HepG2 (cell line): ENCODE results near the gene PHLPP2. TPM values are rescaled to one million over a fixed set of nuclear protein-coding genes. Genes with fewer than 3 reads are reported as not detected.

Source experiments
- ARID5B ChIP-seq: IDR thresholded peaks from 2 replicates; pipeline ENCODE4 v1.4.0; 2020; ENCODE audit warnings: mild to moderate bottlenecking, missing genetic modification reagents
- ASH2L ChIP-seq: fragments of 300-600, 200-600 bp; sonication (generic); IDR thresholded peaks from 2 replicates; pipeline ENCODE4 v1.7.0; 2017; ENCODE audit warnings: low read depth, mild to moderate bottlenecking, moderate library complexity, mixed read lengths, low read length; ENCODE audit not compliant: insufficient read length
- ATF2 ChIP-seq: sonication (generic); formaldehyde crosslinking; IDR thresholded peaks from 2 replicates; pipeline ENCODE4 v1.4.0; 2020; ENCODE audit warnings: missing genetic modification reagents
- CCDC6 ChIP-seq: sonication (generic); formaldehyde crosslinking; IDR thresholded peaks from 2 replicates; pipeline ENCODE4 v1.8.1; 2022; ENCODE audit warnings: mild to moderate bottlenecking, missing genetic modification reagents, moderate library complexity
- GATAD2A ChIP-seq: IDR thresholded peaks from 2 replicates; pipeline ENCODE4 v1.6.1; 2016
- HNF1A ChIP-seq, 2 experiments: sonication (generic) in 1 of 2; formaldehyde crosslinking in 1 of 2; IDR thresholded peaks; 2 replicates each; pipeline versions ENCODE4 v1.4.0 to v1.6.1; 2016 to 2020; ENCODE audit warnings: borderline replicate concordance in 1 of 2, low read depth in 1 of 2, mild to moderate bottlenecking in 1 of 2, missing genetic modification reagents in 1 of 2
- HNF4G ChIP-seq, 2 experiments: sonication (generic) in 1 of 2; formaldehyde crosslinking in 1 of 2; IDR thresholded peaks; 2 replicates each; pipeline versions ENCODE4 v1.4.0 to v1.6.1; 2011 to 2020; ENCODE audit warnings: borderline replicate concordance in 2 of 2, low read depth in 2 of 2, mild to moderate bottlenecking in 2 of 2, low read length in 1 of 2, missing genetic modification reagents in 1 of 2, moderate library complexity in 1 of 2
- IKZF4 ChIP-seq: sonication (generic); formaldehyde crosslinking; IDR thresholded peaks from 2 replicates; pipeline ENCODE4 v1.5.1; 2020; ENCODE audit warnings: borderline replicate concordance, mild to moderate bottlenecking, low read depth, missing genetic modification reagents; ENCODE audit errors: not compliant biosample characterization
- JARID2 ChIP-seq: sonication (generic); formaldehyde crosslinking; IDR thresholded peaks from 2 replicates; pipeline ENCODE4 v1.8.1; 2023; ENCODE audit warnings: missing genetic modification reagents, inconsistent platforms; ENCODE audit not compliant: insufficient replicate concordance
- MAZ ChIP-seq, 2 experiments: sonication (generic) in 1 of 2; formaldehyde crosslinking in 1 of 2; IDR thresholded peaks; 2 replicates each; pipeline versions ENCODE4 v1.5.0 to v1.6.1; 2012 to 2020; ENCODE audit warnings: low read depth in 2 of 2, mild to moderate bottlenecking in 2 of 2, borderline replicate concordance in 1 of 2, improper control_type of control experiment in 1 of 2, low read length in 1 of 2, missing genetic modification reagents in 1 of 2, moderate library complexity in 1 of 2
- PHF21A ChIP-seq: sonication (generic); formaldehyde crosslinking; IDR thresholded peaks from 2 replicates; pipeline ENCODE4 v1.5.0; 2020; ENCODE audit warnings: mild to moderate bottlenecking, missing genetic modification reagents
- SALL1 ChIP-seq: sonication (generic); formaldehyde crosslinking; IDR thresholded peaks from 2 replicates; pipeline ENCODE4 v1.8.0; 2022; ENCODE audit warnings: mild to moderate bottlenecking, missing genetic modification reagents
- ZFP91 ChIP-seq: sonication (generic); formaldehyde crosslinking; IDR thresholded peaks from 2 replicates; pipeline ENCODE4 v1.9.0; 2022; ENCODE audit warnings: missing genetic modification reagents, mild to moderate bottlenecking, borderline replicate concordance
- ZNF850 ChIP-seq: sonication (generic); formaldehyde crosslinking; conservative IDR thresholded peaks from 2 replicates; pipeline ENCODE4 v1.9.0; 2021; ENCODE audit warnings: mild to moderate bottlenecking, missing genetic modification reagents
- polyA plus RNA-seq, 8 experiments: library from polyadenylated mRNA; depleted of rRNA in 3 of 8; stranded (reverse) in 7 of 8; unstranded in 1 of 8; fragments of >200 nt; fragmentation: Illumina TruSeq in 4 of 8; extraction: Trizol in 4 of 8; gene quantifications; 2 replicates each; pipeline versions ENCODE4 v1.2.1 to v1.2.3, GENCODE V29; 2011 to 2016; ENCODE audit warnings: low read depth in 4 of 8, missing spikeins in 1 of 8, mixed read lengths in 1 of 8; ENCODE audit not compliant: insufficient read depth in 1 of 8
- total RNA-seq, 5 experiments: library from RNA; depleted of rRNA; stranded (reverse); fragments of >200 nt; fragmentation: Illumina TruSeq; extraction: Trizol; gene quantifications; 2 replicates each; pipeline ENCODE4 v1.2.3, GENCODE V29; 2016; ENCODE audit warnings: low read depth in 1 of 5

PHLPP2 gene
- total and polyA plus RNA-seq, 2 of the 13 experiments (the other 11 are each of a cell fraction or from before 2014, with no cell fraction given): 8.9 TPM

- TF ChIP-seq ZFP91 (CRISPR knock-in tag) (no peak), ATF2 (no peak; the same call in 1 of the 2 replicates), HNF1A (IDR thresholded peaks at IDR 0.05; ENCODE audit: low read depth) (no peak), HNF1A (CRISPR knock-in tag; IDR thresholded peaks at IDR 0.05; ENCODE audit: borderline replicate concordance) (no peak), ZNF850 (CRISPR knock-in tag) (no peak), HNF4G (IDR thresholded peaks at IDR 0.05; ENCODE audit: borderline replicate concordance, low read depth, low read length) (peak; percentile 90), HNF4G (CRISPR knock-in tag; IDR thresholded peaks at IDR 0.05; ENCODE audit: borderline replicate concordance, low read depth) (peak; percentile 83; the same call in 1 of the 2 replicates), SALL1 (CRISPR knock-in tag) (peak; percentile 76), CCDC6 (CRISPR knock-in tag) (no peak), ASH2L (peak; percentile 85), IKZF4 (CRISPR knock-in tag) (no peak), GATAD2A (peak; percentile 84), PHF21A (peak; percentile 72), ARID5B (CRISPR knock-in tag) (peak; percentile 88), MAZ (IDR thresholded peaks at IDR 0.05; ENCODE audit: borderline replicate concordance, low read depth, low read length) (no peak), MAZ (CRISPR knock-in tag; IDR thresholded peaks at IDR 0.05; ENCODE audit: low read depth) (no peak), JARID2 (no peak)
Observed at GRCh38 chr16:71666928-71667707, 57.4 kb downstream of the PHLPP2 start (continued).
